ENCODE results near the gene DCUN1D4. TPM values are rescaled to one million over a fixed set of nuclear protein-coding genes. Genes with fewer than 3 reads are reported as not detected.
"Not testable (repeated sequence)": the region's sequence is repeated elsewhere in the genome, so short reads cannot be mapped to it uniquely, and the experiment has no call there.

The DCUN1D4 gene
- polyA plus RNA-seq, 1 donor from 2014 or later = 130 TPM

- no peak overlapping the region for H3K27ac ChIP-seq (ENCODE audit: low read length)
- H3K4me3 ChIP-seq (ENCODE audit: low read length) = no peak overlapping the region
- no peak overlapping the region for H2AFZ ChIP-seq (ENCODE audit: low read depth, low read length)
- peaks cover 5% of the 10 kb centered on the region for H3K36me3 ChIP-seq (ENCODE audit: insufficient read depth, low read length)
- TF ChIP-seq CTCF (IDR thresholded peaks at IDR 0.05; ENCODE audit: poor library complexity, severe bottlenecking) (peak; percentile 26), SMC3 (conservative IDR thresholded peaks at IDR 0.05; ENCODE audit: poor library complexity) (peak; percentile 20), TAF1 (IDR thresholded peaks at IDR 0.05; ENCODE audit: low read depth) (no peak)
- TF ChIP-seq, protein P1, sequence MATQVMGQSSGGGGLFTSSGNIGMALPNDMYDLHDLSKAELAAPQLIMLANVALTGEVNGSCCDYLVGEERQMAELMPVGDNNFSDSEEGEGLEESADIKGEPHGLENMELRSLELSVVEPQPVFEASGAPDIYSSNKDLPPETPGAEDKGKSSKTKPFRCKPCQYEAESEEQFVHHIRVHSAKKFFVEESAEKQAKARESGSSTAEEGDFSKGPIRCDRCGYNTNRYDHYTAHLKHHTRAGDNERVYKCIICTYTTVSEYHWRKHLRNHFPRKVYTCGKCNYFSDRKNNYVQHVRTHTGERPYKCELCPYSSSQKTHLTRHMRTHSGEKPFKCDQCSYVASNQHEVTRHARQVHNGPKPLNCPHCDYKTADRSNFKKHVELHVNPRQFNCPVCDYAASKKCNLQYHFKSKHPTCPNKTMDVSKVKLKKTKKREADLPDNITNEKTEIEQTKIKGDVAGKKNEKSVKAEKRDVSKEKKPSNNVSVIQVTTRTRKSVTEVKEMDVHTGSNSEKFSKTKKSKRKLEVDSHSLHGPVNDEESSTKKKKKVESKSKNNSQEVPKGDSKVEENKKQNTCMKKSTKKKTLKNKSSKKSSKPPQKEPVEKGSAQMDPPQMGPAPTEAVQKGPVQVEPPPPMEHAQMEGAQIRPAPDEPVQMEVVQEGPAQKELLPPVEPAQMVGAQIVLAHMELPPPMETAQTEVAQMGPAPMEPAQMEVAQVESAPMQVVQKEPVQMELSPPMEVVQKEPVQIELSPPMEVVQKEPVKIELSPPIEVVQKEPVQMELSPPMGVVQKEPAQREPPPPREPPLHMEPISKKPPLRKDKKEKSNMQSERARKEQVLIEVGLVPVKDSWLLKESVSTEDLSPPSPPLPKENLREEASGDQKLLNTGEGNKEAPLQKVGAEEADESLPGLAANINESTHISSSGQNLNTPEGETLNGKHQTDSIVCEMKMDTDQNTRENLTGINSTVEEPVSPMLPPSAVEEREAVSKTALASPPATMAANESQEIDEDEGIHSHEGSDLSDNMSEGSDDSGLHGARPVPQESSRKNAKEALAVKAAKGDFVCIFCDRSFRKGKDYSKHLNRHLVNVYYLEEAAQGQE (IDR thresholded peaks at IDR 0.05; ENCODE audit: borderline replicate concordance) = no peak
- no peaks in the 10 kb centered on the region for H3K9me3 ChIP-seq (ENCODE audit: low read length)
- H3K27me3 ChIP-seq (ENCODE audit: insufficient read depth, low read depth, low read length) = no peaks in the 10 kb centered on the region
- no peaks in the 10 kb centered on the region for H3K79me2 ChIP-seq (replicated peaks; ENCODE audit: insufficient read depth, low read length)
- H3K9ac ChIP-seq (ENCODE audit: low read length) = no peak overlapping the region
- H4K20me1 ChIP-seq (ENCODE audit: insufficient read depth) = no peaks in the 10 kb centered on the region
- no peak overlapping the region for H3K4me2 ChIP-seq (ENCODE audit: low read length)
- H3F3A ChIP-seq (ENCODE audit: insufficient read depth, low read length, poor library complexity, severe bottlenecking) = no peaks in the 10 kb centered on the region
- no peaks in the 10 kb centered on the region for H3K9me2 ChIP-seq (ENCODE audit: insufficient read depth, low read length)
Measured at GRCh38 chr4:51885363-51885762, 42.4 kb downstream of the DCUN1D4 start.

DNA sequence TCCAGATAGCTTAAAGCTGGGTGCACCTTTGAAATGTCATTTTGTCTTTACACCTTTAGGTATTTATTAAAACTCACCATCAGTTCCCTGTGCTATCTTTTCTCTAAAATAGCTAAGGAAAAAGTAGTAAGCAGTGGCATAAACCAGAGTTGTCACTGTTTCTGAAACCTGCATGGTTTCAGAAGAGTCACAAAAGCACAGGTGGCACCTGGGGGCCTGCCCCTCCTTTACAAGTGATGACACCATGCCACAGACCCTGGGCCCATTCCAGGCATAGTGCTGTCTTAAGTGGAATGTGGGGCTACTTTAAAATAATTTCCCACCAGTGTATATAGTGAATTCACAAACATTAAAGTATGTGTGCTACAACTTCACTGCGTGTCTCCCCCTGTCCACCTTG, 47.8 kb downstream of the DCUN1D4 start:
- Histone ChIP-seq H3K27ac (ENCODE audit: low read length) (no peak overlapping the region), H3F3A (ENCODE audit: insufficient read depth, low read length, poor library complexity, severe bottlenecking) (no peaks in the 10 kb centered on the region), H2AFZ (ENCODE audit: low read depth, low read length) (no peak overlapping the region), H4K20me1 (ENCODE audit: insufficient read depth) (no peaks in the 10 kb centered on the region), H3K4me3 (ENCODE audit: low read length) (no peak overlapping the region), H3K9ac (ENCODE audit: low read length) (no peak overlapping the region), H3K4me2 (ENCODE audit: low read length) (no peak overlapping the region), H3K36me3 (ENCODE audit: insufficient read depth, low read length) (peaks cover 4% of the 10 kb centered on the region), H3K9me2 (ENCODE audit: insufficient read depth, low read length) (no peaks in the 10 kb centered on the region), H3K9me3 (ENCODE audit: low read length) (no peaks in the 10 kb centered on the region), H3K79me2 (replicated peaks; ENCODE audit: insufficient read depth, low read length) (no peaks in the 10 kb centered on the region), H3K27me3 (ENCODE audit: insufficient read depth, low read depth, low read length) (no peaks in the 10 kb centered on the region)
- TF ChIP-seq POLR2AphosphoS5 (IDR thresholded peaks at IDR 0.05) (no peak), MXI1 (conservative IDR thresholded peaks at IDR 0.05; ENCODE audit: poor library complexity, severe bottlenecking) (no peak), RAD21 (conservative IDR thresholded peaks at IDR 0.05) (no peak), EZH2 (IDR thresholded peaks at IDR 0.05; ENCODE audit: borderline replicate concordance, insufficient read depth, low read length, poor library complexity, severe bottlenecking) (no peak)
- TF ChIP-seq, protein P1 (IDR thresholded peaks at IDR 0.05; ENCODE audit: borderline replicate concordance) = no peak

GRCh38 chr4:51893402-51893801, 50.4 kb downstream of the DCUN1D4 start:
- H3K9ac ChIP-seq (ENCODE audit: low read length); H2AFZ ChIP-seq (ENCODE audit: low read depth, low read length); H3K36me3 ChIP-seq (ENCODE audit: insufficient read depth, low read length); H3K9me3 ChIP-seq (ENCODE audit: low read length); H4K20me1 ChIP-seq (ENCODE audit: insufficient read depth); H3K4me2 ChIP-seq (ENCODE audit: low read length); H3K9me2 ChIP-seq (ENCODE audit: insufficient read depth, low read length); H3K4me3 ChIP-seq (ENCODE audit: low read length); H3K27ac ChIP-seq (ENCODE audit: low read length); H3K79me2 ChIP-seq (replicated peaks; ENCODE audit: insufficient read depth, low read length); H3K27me3 ChIP-seq (ENCODE audit: insufficient read depth, low read depth, low read length); H3F3A ChIP-seq (ENCODE audit: insufficient read depth, low read length, poor library complexity, severe bottlenecking): not testable (repeated sequence)

All from neural cell (in vitro differentiated cells).